ENCODE measurements around the gene EZH1.

- TF ChIP-seq CTCF (IDR thresholded peaks at IDR 0.05) (no peak), POLR2A (IDR thresholded peaks at IDR 0.05) (no peak)
These were observed 36.9 kb upstream of the EZH1 start for GRCh38 chr17:42781639-42782165.

Measured in uterus (tissue), 2 donors.